ENCODE data around the gene IRAK1. TPM values are rescaled to one million over a fixed set of nuclear protein-coding genes. Genes with fewer than 3 reads are reported as not detected.

The IRAK1 gene
- total RNA-seq, 1 donor from 2014 or later, result 172 TPM

- peaks cover 9% of the 10 kb centered on the region for H3K4me1 Mint-ChIP-seq (ENCODE audit: low read depth)
- peaks cover 19% of the 10 kb centered on the region for H3K36me3 Mint-ChIP-seq (ENCODE audit: low read depth)
- no peak for DNase-seq (ENCODE audit: low spot score)
- intact Hi-C loops (cut with micrococcal nuclease), result loop anchor here (2.0 kb wide), 2 partner anchors 29 to 125 kb away; no protein-coding TSS in a partner anchor
- no peaks in the 10 kb centered on the region for H3K9me3 Mint-ChIP-seq
- H3K4me3 Mint-ChIP-seq, result no peak overlapping the region
- H3K27ac Mint-ChIP-seq, result peak overlapping the region; percentile 71
- H3K27me3 Mint-ChIP-seq (ENCODE audit: insufficient read depth), result no peaks in the 10 kb centered on the region
These were observed 29.8 kb upstream of the IRAK1 start for GRCh38 chrX:154049209-154050112.

- no peaks in the 10 kb centered on the region for H3K9me3 Mint-ChIP-seq
- no peak overlapping the region for H3K27ac Mint-ChIP-seq
- peaks cover 19% of the 10 kb centered on the region for H3K36me3 Mint-ChIP-seq (ENCODE audit: low read depth)
- H3K4me3 Mint-ChIP-seq, result no peak overlapping the region
- intact Hi-C loops (cut with micrococcal nuclease), result no loop called here
- DNase-seq (ENCODE audit: low spot score), result no peak
- no peaks in the 10 kb centered on the region for H3K27me3 Mint-ChIP-seq (ENCODE audit: insufficient read depth)
- peaks cover 9% of the 10 kb centered on the region for H3K4me1 Mint-ChIP-seq (ENCODE audit: low read depth)
These were observed 28.7 kb upstream of the IRAK1 start for GRCh38 chrX:154048398-154048797.

- no peak overlapping the region for H3K4me3 Mint-ChIP-seq
- H3K36me3 Mint-ChIP-seq (ENCODE audit: low read depth), result peaks cover 19% of the 10 kb centered on the region
- H3K27me3 Mint-ChIP-seq (ENCODE audit: insufficient read depth), result no peaks in the 10 kb centered on the region
- H3K27ac Mint-ChIP-seq, result peak overlapping the region; percentile 71
- peaks cover 9% of the 10 kb centered on the region for H3K4me1 Mint-ChIP-seq (ENCODE audit: low read depth)
- intact Hi-C loops (cut with micrococcal nuclease), result no loop called here
- no peak for DNase-seq (ENCODE audit: low spot score)
- no peaks in the 10 kb centered on the region for H3K9me3 Mint-ChIP-seq
These were observed 27.4 kb upstream of the IRAK1 start for GRCh38 chrX:154046940-154047610.

- peaks cover 17% of the 10 kb centered on the region for H3K36me3 Mint-ChIP-seq (ENCODE audit: low read depth)
- no peak overlapping the region for H3K4me3 Mint-ChIP-seq
- no peaks in the 10 kb centered on the region for H3K9me3 Mint-ChIP-seq
- H3K27ac Mint-ChIP-seq, result no peak overlapping the region
- intact Hi-C loops (cut with micrococcal nuclease), result no loop called here
- no peak for DNase-seq (ENCODE audit: low spot score)
- H3K4me1 Mint-ChIP-seq (ENCODE audit: low read depth), result peaks cover 7% of the 10 kb centered on the region
- H3K27me3 Mint-ChIP-seq (ENCODE audit: insufficient read depth), result no peaks in the 10 kb centered on the region
These were observed 26.5 kb upstream of the IRAK1 start for GRCh38 chrX:154046031-154046781.

- Mint-ChIP-seq H3K27ac (no peak overlapping the region), H3K4me3 (no peak overlapping the region), H3K9me3 (no peaks in the 10 kb centered on the region), H3K27me3 (ENCODE audit: insufficient read depth) (no peaks in the 10 kb centered on the region), H3K36me3 (ENCODE audit: low read depth) (peaks cover 15% of the 10 kb centered on the region), H3K4me1 (ENCODE audit: low read depth) (peaks cover 10% of the 10 kb centered on the region)
- DNase-seq (ENCODE audit: low spot score), result no peak
- intact Hi-C loops (cut with micrococcal nuclease), result no loop called here
These were observed 24.4 kb upstream of the IRAK1 start for GRCh38 chrX:154044091-154044490.

- H3K27me3 Mint-ChIP-seq (ENCODE audit: insufficient read depth), result no peaks in the 10 kb centered on the region
- H3K36me3 Mint-ChIP-seq (ENCODE audit: low read depth), result peaks cover 17% of the 10 kb centered on the region
- no peak for DNase-seq (ENCODE audit: low spot score)
- H3K4me3 Mint-ChIP-seq, result no peak overlapping the region
- H3K9me3 Mint-ChIP-seq, result no peaks in the 10 kb centered on the region
- intact Hi-C loops (cut with micrococcal nuclease), result no loop called here
- H3K4me1 Mint-ChIP-seq (ENCODE audit: low read depth), result peaks cover 10% of the 10 kb centered on the region
- no peak overlapping the region for H3K27ac Mint-ChIP-seq
These were observed 23.5 kb upstream of the IRAK1 start for GRCh38 chrX:154043003-154043763.

GRCh38 chrX:154040863-154041262, 21.2 kb upstream of the IRAK1 start:
- DNase-seq (ENCODE audit: low spot score), result no peak
- no peak overlapping the region for H3K4me3 Mint-ChIP-seq
- H3K9me3 Mint-ChIP-seq, result no peaks in the 10 kb centered on the region
- intact Hi-C loops (cut with micrococcal nuclease), result no loop called here
- H3K27me3 Mint-ChIP-seq (ENCODE audit: insufficient read depth), result no peaks in the 10 kb centered on the region
- H3K27ac Mint-ChIP-seq, result no peak overlapping the region
- peaks cover 19% of the 10 kb centered on the region for H3K4me1 Mint-ChIP-seq (ENCODE audit: low read depth)
- H3K36me3 Mint-ChIP-seq (ENCODE audit: low read depth), result peaks cover 5% of the 10 kb centered on the region

GRCh38 chrX:154040307-154040756, 20.6 kb upstream of the IRAK1 start:
- DNase-seq (ENCODE audit: low spot score), result no peak
- Mint-ChIP-seq H3K9me3 (no peaks in the 10 kb centered on the region), H3K4me3 (no peak overlapping the region), H3K27ac (peak overlapping the region; percentile 52), H3K36me3 (ENCODE audit: low read depth) (peaks cover 5% of the 10 kb centered on the region), H3K27me3 (ENCODE audit: insufficient read depth) (no peaks in the 10 kb centered on the region), H3K4me1 (ENCODE audit: low read depth) (peaks cover 19% of the 10 kb centered on the region)
- intact Hi-C loops (cut with micrococcal nuclease), result no loop called here

GRCh38 chrX:154039577-154039976, 19.9 kb upstream of the IRAK1 start:
- H3K4me1 Mint-ChIP-seq (ENCODE audit: low read depth), result peaks cover 19% of the 10 kb centered on the region
- no peak for DNase-seq (ENCODE audit: low spot score)
- intact Hi-C loops (cut with micrococcal nuclease), result no loop called here
- H3K4me3 Mint-ChIP-seq, result no peak overlapping the region
- H3K36me3 Mint-ChIP-seq (ENCODE audit: low read depth), result peaks cover 8% of the 10 kb centered on the region
- H3K27ac Mint-ChIP-seq, result no peak overlapping the region
- H3K27me3 Mint-ChIP-seq (ENCODE audit: insufficient read depth), result no peaks in the 10 kb centered on the region
- no peaks in the 10 kb centered on the region for H3K9me3 Mint-ChIP-seq

- H3K27me3 Mint-ChIP-seq (ENCODE audit: insufficient read depth), result no peaks in the 10 kb centered on the region
- DNase-seq (ENCODE audit: low spot score), result no peak
- intact Hi-C loops (cut with micrococcal nuclease), result no loop called here
- H3K36me3 Mint-ChIP-seq (ENCODE audit: low read depth), result peaks cover 8% of the 10 kb centered on the region
- no peak overlapping the region for H3K27ac Mint-ChIP-seq
- H3K4me1 Mint-ChIP-seq (ENCODE audit: low read depth), result peaks cover 19% of the 10 kb centered on the region
- H3K9me3 Mint-ChIP-seq, result no peaks in the 10 kb centered on the region
- H3K4me3 Mint-ChIP-seq, result no peak overlapping the region
These were observed 19.0 kb upstream of the IRAK1 start for GRCh38 chrX:154038656-154039055.

GRCh38 chrX:154037754-154038153, 18.1 kb upstream of the IRAK1 start:
- intact Hi-C loops (cut with micrococcal nuclease), result no loop called here
- H3K27me3 Mint-ChIP-seq (ENCODE audit: insufficient read depth), result no peaks in the 10 kb centered on the region

GRCh38 chrX:154036513-154036912, 16.8 kb upstream of the IRAK1 start:
- Mint-ChIP-seq H3K27ac (peak overlapping the region; percentile 67), H3K4me1 (ENCODE audit: low read depth) (peaks cover 19% of the 10 kb centered on the region), H3K4me3 (peak overlapping the region; percentile 19), H3K9me3 (no peaks in the 10 kb centered on the region), H3K36me3 (ENCODE audit: low read depth) (peaks cover 12% of the 10 kb centered on the region), H3K27me3 (ENCODE audit: insufficient read depth) (no peaks in the 10 kb centered on the region)
- intact Hi-C loops (cut with micrococcal nuclease), result no loop called here
- DNase-seq (ENCODE audit: low spot score), result peak; percentile 11

More at GRCh38 chrX:154037754-154038153, 18.1 kb upstream of the IRAK1 start:
- Mint-ChIP-seq H3K36me3 (ENCODE audit: low read depth) (peaks cover 8% of the 10 kb centered on the region), H3K4me1 (ENCODE audit: low read depth) (peaks cover 19% of the 10 kb centered on the region), H3K9me3 (no peaks in the 10 kb centered on the region), H3K27ac (no peak overlapping the region), H3K4me3 (no peak overlapping the region)
- DNase-seq (ENCODE audit: low spot score), result no peak
